IMR-90 (cell line): ENCODE data around the gene DYNLT4. TPM values are rescaled to one million over a fixed set of nuclear protein-coding genes. Genes with fewer than 3 reads are reported as not detected.
"Not testable (repeated sequence)": the region's sequence is repeated elsewhere in the genome, so short reads cannot be mapped to it uniquely, and the experiment has no call there.

Experiments
- ATAC-seq: fragments of 200-7000 bp; cut with Tn5 transposase; 2 replicates; pipeline ENCODE4 v1.9.1; 2020; ENCODE audit warnings: low read depth, mild to moderate bottlenecking, moderate library complexity
- BruUV-seq: library from RNA; stranded (reverse); fragments of 400-500 nt; replicated peaks from 2 replicates; lab custom pipeline; 2021; lab: Mats Ljungman, UMichigan
- CTCF ChIA-PET: fragments of 300-600 bp; formaldehyde crosslinking; extraction: SDS; loops from one replicate; lab custom pipeline; 2021; ENCODE audit warnings: antibody characterized with exemption; lab: Yijun Ruan, JAX
- POLR2A ChIA-PET: fragments of 300-600 bp; sonication (Branson Sonifier 250); formaldehyde crosslinking; loops from one replicate; lab custom pipeline; 2022; ENCODE audit warnings: antibody characterized with exemption; ENCODE audit not compliant: unreplicated experiment; lab: Charles Lee
- DNase-seq: peaks from one replicate; pipeline ENCODE4 v3.0.0; 2013
- H2AFZ ChIP-seq: replicated peaks from 2 replicates; pipeline ENCODE3; 2013; ENCODE audit warnings: low read length, mild to moderate bottlenecking; ENCODE audit not compliant: poor library complexity
- H2AK5ac ChIP-seq: 2 replicates; pipeline ENCODE4 v1.6.1; 2013; ENCODE audit warnings: low read depth, low read length, inconsistent platforms
- H2AK9ac ChIP-seq: replicated peaks from 2 replicates; pipeline ENCODE3; 2013; ENCODE audit warnings: mild to moderate bottlenecking, low read depth, low read length, moderate library complexity; ENCODE audit not compliant: poor library complexity
- H2BK120ac ChIP-seq: 2 replicates; pipeline ENCODE4 v1.6.1; 2013; ENCODE audit warnings: low read depth, low read length, inconsistent platforms
- H2BK15ac ChIP-seq: 3 replicates; pipeline ENCODE4 v1.6.1; 2013; ENCODE audit warnings: low read depth, low read length, inconsistent platforms
- H2BK20ac ChIP-seq: 2 replicates; pipeline ENCODE4 v1.6.1; 2013; ENCODE audit warnings: low read depth, mild to moderate bottlenecking, inconsistent platforms, low read length, moderate library complexity
- H2BK5ac ChIP-seq: 2 replicates; pipeline ENCODE4 v1.6.1; 2013; ENCODE audit warnings: mild to moderate bottlenecking, low read depth, low read length, inconsistent platforms; ENCODE audit not compliant: poor library complexity, severe bottlenecking
- H3K14ac ChIP-seq: replicated peaks from 2 replicates; pipeline ENCODE4 v1.6.1; 2013; ENCODE audit warnings: low read depth, low read length, inconsistent platforms
- H3K18ac ChIP-seq: 2 replicates; pipeline ENCODE4 v1.6.1; 2013; ENCODE audit warnings: low read depth, low read length, control low read depth
- H3K23ac ChIP-seq: 2 replicates; pipeline ENCODE4 v1.6.1; 2013; ENCODE audit warnings: low read depth, low read length, inconsistent platforms
- H3K27ac ChIP-seq: 2 replicates; pipeline ENCODE4 v1.5.1; 2013; ENCODE audit warnings: mild to moderate bottlenecking, control low read depth, low read length; ENCODE audit not compliant: insufficient read depth
- H3K27me3 ChIP-seq: 2 replicates; pipeline ENCODE4 v1.6.1; 2013; ENCODE audit warnings: low read length; ENCODE audit not compliant: control insufficient read depth, insufficient read depth
- H3K36me3 ChIP-seq: 2 replicates; pipeline ENCODE4 v1.6.1; 2013; ENCODE audit warnings: low read length, mixed read lengths; ENCODE audit not compliant: control insufficient read depth, insufficient read depth
- H3K4ac ChIP-seq: 2 replicates; pipeline ENCODE4 v1.6.1; 2013; ENCODE audit warnings: low read depth, low read length, inconsistent platforms
- H3K4me1 ChIP-seq: 2 replicates; pipeline ENCODE4 v1.6.1; 2013; ENCODE audit warnings: low read length, mixed read lengths; ENCODE audit not compliant: control insufficient read depth, insufficient read depth
- H3K4me2 ChIP-seq: 2 replicates; pipeline ENCODE4 v1.6.1; 2013; ENCODE audit warnings: low read depth, mild to moderate bottlenecking, control low read depth, low read length, moderate library complexity
- H3K4me3 ChIP-seq: 2 replicates; pipeline ENCODE4 v1.5.1; 2013; ENCODE audit warnings: low read depth, mild to moderate bottlenecking, control low read depth, low read length, moderate library complexity; ENCODE audit not compliant: insufficient read depth
- H3K56ac ChIP-seq: 2 replicates; pipeline ENCODE4 v1.6.1; 2013; ENCODE audit warnings: low read length, inconsistent platforms; ENCODE audit not compliant: insufficient read depth; ENCODE audit errors: extremely low read depth
- H3K79me1 ChIP-seq, 2 experiments: 2 replicates each; pipeline ENCODE4 v1.6.1; 2013; ENCODE audit warnings: low read length in 2 of 2, inconsistent platforms in 1 of 2, low read depth in 1 of 2
- H3K9ac ChIP-seq: 2 replicates; pipeline ENCODE4 v1.6.1; 2013; ENCODE audit warnings: low read depth, low read length, control low read depth
- H3K9me1 ChIP-seq: 2 replicates; pipeline ENCODE4 v1.6.1; 2013; ENCODE audit warnings: low read length, inconsistent platforms; ENCODE audit not compliant: insufficient read depth
- H3K9me3 ChIP-seq: 2 replicates; pipeline ENCODE4 v1.6.1; 2013; ENCODE audit warnings: low read length; ENCODE audit not compliant: control insufficient read depth, insufficient read depth
- H4K20me1 ChIP-seq: 2 replicates; pipeline ENCODE4 v1.6.1; 2013; ENCODE audit warnings: low read length, inconsistent platforms; ENCODE audit not compliant: insufficient read depth
- H4K5ac ChIP-seq: 2 replicates; pipeline ENCODE4 v1.6.1; 2013; ENCODE audit warnings: mild to moderate bottlenecking, low read depth, low read length, control low read depth
- H4K8ac ChIP-seq, 2 experiments: 2 replicates each; pipeline ENCODE4 v1.6.1; 2013; ENCODE audit warnings: low read depth in 2 of 2, low read length in 2 of 2, control low read depth in 1 of 2, inconsistent platforms in 1 of 2
- H4K91ac ChIP-seq: 2 replicates; pipeline ENCODE4 v1.6.1; 2013; ENCODE audit warnings: low read depth, low read length, inconsistent platforms; ENCODE audit not compliant: insufficient read depth
- WGBS, 2 experiments: methylation state at CpG; one replicate each; pipeline versions ENCODE4 v1.1.5 to v1.1.7; 2013; ENCODE audit warnings: missing lambda C conversion rate in 2 of 2; ENCODE audit not compliant: insufficient read length in 1 of 2; ENCODE audit errors: extremely low coverage in 2 of 2; 5-methylcytosine and 5-hydroxymethylcytosine counted together
- dilution Hi-C: fragments of 300-500 bp; cut with HindIII; formaldehyde crosslinking; loops from one replicate; pipeline ENCODE4 v1.14.3; 2018; ENCODE audit warnings: low sequenced_read_pairs; ENCODE audit not compliant: unreplicated experiment
- in situ Hi-C: fragments of 300-500 bp; cut with MboI; formaldehyde crosslinking; loops from 3 replicates; pipeline ENCODE4 v1.14.3; 2019; ENCODE audit warnings: low sequenced_read_pairs, inconsistent platforms, mixed read lengths
- intact Hi-C: fragments of 100-400 bp; cut with micrococcal nuclease; formaldehyde crosslinking; loops from 2 replicates; pipeline ENCODE4 v1.10.0; 2022
- polyA plus RNA-seq, 3 experiments: library from polyadenylated mRNA; depleted of rRNA; stranded (reverse); fragments of >200 nt; gene quantifications; 2 replicates each; pipeline ENCODE4 v1.2.3, GENCODE V29; 2012; ENCODE audit warnings: low replicate concordance in 1 of 3
- total RNA-seq: library from RNA; depleted of rRNA; stranded (reverse); fragments of >200 nt; gene quantifications from 2 replicates; pipeline ENCODE4 v1.2.3, GENCODE V29; 2012

The DYNLT4 gene
- total and polyA plus RNA-seq, 2 of the 4 experiments (the other 2 are of a cell fraction), result not detected

DNA sequence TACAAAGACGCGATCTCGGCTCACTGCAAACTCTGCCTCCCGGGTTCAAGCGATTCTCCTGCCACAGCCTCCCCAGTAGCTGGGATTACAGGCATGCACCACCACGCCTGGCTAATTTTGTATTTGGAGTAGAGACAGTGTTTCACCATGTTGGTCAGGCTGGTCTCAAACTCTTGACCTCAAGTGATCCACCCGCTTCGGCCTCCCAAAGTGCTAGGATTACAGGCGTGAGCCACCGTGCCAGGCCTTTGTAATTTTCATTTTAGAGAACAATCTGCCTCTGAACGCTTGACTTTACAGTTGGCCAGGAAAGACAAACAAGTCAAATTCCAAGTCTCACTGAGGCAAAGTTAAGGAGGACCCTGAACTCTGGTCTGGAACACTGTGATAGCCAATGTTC, 31.1 kb upstream of the DYNLT4 start:
- intact Hi-C loops, result loop anchor here (5.0 kb wide), 2 partner anchors 149 to 464 kb away; partner anchors contain the start of gene EIF2B3
- H2AFZ ChIP-seq, H4K5ac ChIP-seq, H3K23ac ChIP-seq, ATAC-seq, H2BK20ac ChIP-seq, H3K4ac ChIP-seq, H2BK120ac ChIP-seq, H3K56ac ChIP-seq, H4K8ac ChIP-seq, H3K79me1 ChIP-seq, POLR2A ChIA-PET, H3K27ac ChIP-seq, H3K4me2 ChIP-seq, DNase-seq, H4K91ac ChIP-seq, H3K9ac ChIP-seq, H2AK5ac ChIP-seq, H3K14ac ChIP-seq, H3K18ac ChIP-seq, H4K20me1 ChIP-seq, H2BK5ac ChIP-seq, H3K4me3 ChIP-seq, H3K4me1 ChIP-seq, BruUV-seq, H3K9me1 ChIP-seq, H3K36me3 ChIP-seq, H2AK9ac ChIP-seq, H3K9me3 ChIP-seq, CTCF ChIA-PET, H2BK15ac ChIP-seq, H3K27me3 ChIP-seq, dilution Hi-C loops: not testable (repeated sequence)
- in situ Hi-C loops, result loop anchor here (10.0 kb wide), 1 partner anchor 467 kb away; no protein-coding TSS in a partner anchor
- WGBS, 2 experiments, result 88% methylated on average over 4 of the region's 11 CpGs; no CpG with 5 or more reads in 1 of the 2 experiments
